Measurements from ENCODE around the gene DNM2. TPM values are rescaled to one million over a fixed set of nuclear protein-coding genes. Genes with fewer than 3 reads are reported as not detected.

The DNM2 gene
- total RNA-seq, 1 experiment from 2014 or later = 80.3 TPM

- no peak for DNase-seq (ENCODE audit: low read depth)
These were observed 93.7 kb downstream of the DNM2 start for GRCh38 chr19:10811391-10812111.

GRCh38 chr19:10812196-10812595, 94.3 kb downstream of the DNM2 start:
- no peak for DNase-seq (ENCODE audit: low read depth)

GRCh38 chr19:10812902-10813404, 95.1 kb downstream of the DNM2 start:
- peak; percentile 88 for DNase-seq (ENCODE audit: low read depth)

- no peak for DNase-seq (ENCODE audit: low read depth)
These were observed 97.2 kb downstream of the DNM2 start for GRCh38 chr19:10815007-10815536.

GRCh38 chr19:10815969-10816644, 98.2 kb downstream of the DNM2 start:
- peak; percentile 14 for DNase-seq (ENCODE audit: low read depth)

- DNase-seq (ENCODE audit: low read depth) = no peak
These were observed 98.8 kb downstream of the DNM2 start for GRCh38 chr19:10816691-10817090.

GRCh38 chr19:10817291-10818038, 99.6 kb downstream of the DNM2 start:
- peak; percentile 68 for DNase-seq (ENCODE audit: low read depth)

- no peak for DNase-seq (ENCODE audit: low read depth)
These were observed 100.6 kb downstream of the DNM2 start for GRCh38 chr19:10818301-10819123.

GRCh38 chr19:10819124-10820060, 101.5 kb downstream of the DNM2 start:
- DNase-seq (ENCODE audit: low read depth) = no peak

GRCh38 chr19:10820173-10820572, 102.3 kb downstream of the DNM2 start:
- no peak for DNase-seq (ENCODE audit: low read depth)

GRCh38 chr19:10823690-10824089, 105.8 kb downstream of the DNM2 start:
- DNase-seq (ENCODE audit: low read depth) = no peak

GRCh38 chr19:10826231-10826630, 108.4 kb downstream of the DNM2 start:
- no peak for DNase-seq (ENCODE audit: low read depth)

- no peak for DNase-seq (ENCODE audit: low read depth)
These were observed 109.0 kb downstream of the DNM2 start for GRCh38 chr19:10826846-10827245.

GRCh38 chr19:10828981-10829821, 111.3 kb downstream of the DNM2 start:
- no peak for DNase-seq (ENCODE audit: low read depth)

GRCh38 chr19:10829967-10830366, 112.1 kb downstream of the DNM2 start:
- no peak for DNase-seq (ENCODE audit: low read depth)

- no peak for DNase-seq (ENCODE audit: low read depth)
These were observed 112.5 kb downstream of the DNM2 start for GRCh38 chr19:10830370-10830769.

GRCh38 chr19:10830931-10831779, 113.3 kb downstream of the DNM2 start:
- DNase-seq (ENCODE audit: low read depth) = no peak

Data from LHCN-M2 (cell line).